H1 (cell line): Measurements from ENCODE around the gene VRK2.

Experiments
- BRCA1 ChIP-seq: IDR thresholded peaks from 2 replicates; pipeline ENCODE4 v1.6.1; 2012; ENCODE audit warnings: low read depth, low read length, improper control_type of control experiment
- CBX8 ChIP-seq: fragments of 300-800, 300-1000 bp; sonication (generic); IDR thresholded peaks from 2 replicates; pipeline ENCODE4 v1.7.1; 2016; ENCODE audit warnings: low read depth, low read length, borderline replicate concordance
- EZH2 ChIP-seq: fragments of 200-600 bp; sonication (generic); IDR thresholded peaks from 2 replicates; pipeline ENCODE4 v1.7.1; 2012; ENCODE audit warnings: low read depth, mild to moderate bottlenecking, moderate library complexity, low read length, inconsistent platforms; ENCODE audit not compliant: severe bottlenecking
- GABPA ChIP-seq: IDR thresholded peaks from 2 replicates; pipeline ENCODE4 v1.6.1; 2011; ENCODE audit warnings: mild to moderate bottlenecking, low read length, moderate library complexity, borderline replicate concordance; ENCODE audit not compliant: insufficient read depth
- JUN ChIP-seq: IDR thresholded peaks from 2 replicates; pipeline ENCODE4 v1.6.1; 2011; ENCODE audit warnings: low read depth, mild to moderate bottlenecking, improper control_type of control experiment, low read length
- JUND ChIP-seq: IDR thresholded peaks from 2 replicates; pipeline ENCODE4 v1.6.1; 2011; ENCODE audit warnings: mild to moderate bottlenecking, improper control_type of control experiment, low read length
- NRF1 ChIP-seq: IDR thresholded peaks from 2 replicates; pipeline ENCODE4 v1.6.1; 2011; ENCODE audit warnings: mild to moderate bottlenecking, low read depth, low read length, improper control_type of control experiment
- POLR2A ChIP-seq, 2 experiments: IDR thresholded peaks; 1 replicate in 1 of 2; 2 replicates in 1 of 2; pipeline ENCODE4 v1.6.1; 2011; ENCODE audit warnings: low read depth in 2 of 2, low read length in 2 of 2, mild to moderate bottlenecking in 2 of 2; ENCODE audit errors: control extremely low read depth in 1 of 2
- POLR2AphosphoS5 ChIP-seq: IDR thresholded peaks from 2 replicates; pipeline ENCODE4 v1.6.1; 2011; ENCODE audit warnings: low read depth, low read length
- RFX5 ChIP-seq: IDR thresholded peaks from 2 replicates; pipeline ENCODE4 v1.6.1; 2011; ENCODE audit warnings: low read depth, low read length, improper control_type of control experiment, borderline replicate concordance
- TAF1 ChIP-seq: IDR thresholded peaks from 2 replicates; pipeline ENCODE4 v1.6.1; 2011; ENCODE audit warnings: mild to moderate bottlenecking, low read depth, low read length
- TAF7 ChIP-seq: optimal IDR thresholded peaks from 2 replicates; pipeline ENCODE3; 2011; ENCODE audit warnings: low read depth, mild to moderate bottlenecking, inconsistent platforms, low read length, moderate library complexity, borderline replicate concordance
- TF ChIP-seq, protein P1 (sequence below), 3 experiments: IDR thresholded peaks; 1 replicate in 2 of 3; 2 replicates in 1 of 3; pipeline versions ENCODE4 v1.5.1 to v1.6.1; 2011; ENCODE audit warnings: low read length in 3 of 3, mild to moderate bottlenecking in 3 of 3, inconsistent platforms in 2 of 3, low read depth in 1 of 3, moderate library complexity in 1 of 3; ENCODE audit not compliant: insufficient read depth in 1 of 3; ENCODE audit errors: control extremely low read depth in 1 of 3

DNA sequence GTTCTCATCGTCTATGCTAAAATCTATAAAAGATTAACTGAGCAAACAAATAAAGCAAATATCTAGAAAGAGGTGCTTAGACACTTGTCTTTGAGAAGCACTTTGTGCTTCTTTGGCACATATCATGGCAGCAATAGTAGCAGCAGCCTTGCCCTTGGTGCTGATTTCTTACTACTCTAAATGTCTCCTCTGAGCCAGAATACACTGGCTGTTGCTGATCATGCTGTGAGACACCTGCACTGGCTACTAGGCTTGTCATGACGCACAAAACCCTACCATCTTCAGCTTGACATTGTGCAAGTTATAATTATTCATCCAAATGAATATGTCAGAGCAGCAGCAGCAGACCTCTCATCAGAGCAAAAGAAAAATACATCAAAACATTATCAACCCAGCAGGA, 147.9 kb downstream of the VRK2 start:
- TF ChIP-seq TAF7 (no peak), JUND (no peak), GABPA (no peak), JUN (no peak), NRF1 (no peak), POLR2AphosphoS5 (no peak), BRCA1 (no peak), POLR2A (IDR thresholded peaks at IDR 0.05; ENCODE audit: control extremely low read depth in 1 of 2, low read depth in 2 of 2, low read length in 2 of 2) (no peak), TAF1 (no peak), EZH2 (no peak), RFX5 (no peak), CBX8 (no peak)
- TF ChIP-seq, protein P1, sequence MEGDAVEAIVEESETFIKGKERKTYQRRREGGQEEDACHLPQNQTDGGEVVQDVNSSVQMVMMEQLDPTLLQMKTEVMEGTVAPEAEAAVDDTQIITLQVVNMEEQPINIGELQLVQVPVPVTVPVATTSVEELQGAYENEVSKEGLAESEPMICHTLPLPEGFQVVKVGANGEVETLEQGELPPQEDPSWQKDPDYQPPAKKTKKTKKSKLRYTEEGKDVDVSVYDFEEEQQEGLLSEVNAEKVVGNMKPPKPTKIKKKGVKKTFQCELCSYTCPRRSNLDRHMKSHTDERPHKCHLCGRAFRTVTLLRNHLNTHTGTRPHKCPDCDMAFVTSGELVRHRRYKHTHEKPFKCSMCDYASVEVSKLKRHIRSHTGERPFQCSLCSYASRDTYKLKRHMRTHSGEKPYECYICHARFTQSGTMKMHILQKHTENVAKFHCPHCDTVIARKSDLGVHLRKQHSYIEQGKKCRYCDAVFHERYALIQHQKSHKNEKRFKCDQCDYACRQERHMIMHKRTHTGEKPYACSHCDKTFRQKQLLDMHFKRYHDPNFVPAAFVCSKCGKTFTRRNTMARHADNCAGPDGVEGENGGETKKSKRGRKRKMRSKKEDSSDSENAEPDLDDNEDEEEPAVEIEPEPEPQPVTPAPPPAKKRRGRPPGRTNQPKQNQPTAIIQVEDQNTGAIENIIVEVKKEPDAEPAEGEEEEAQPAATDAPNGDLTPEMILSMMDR (IDR thresholded peaks at IDR 0.05; ENCODE audit: control extremely low read depth in 1 of 3, insufficient read depth in 1 of 3, low read depth in 1 of 3, low read length in 3 of 3), result no peak
